CD14-positive monocyte (primary cell): ENCODE data around the gene EIF4E2. TPM values are rescaled to one million over a fixed set of nuclear protein-coding genes. Genes with fewer than 3 reads are reported as not detected.

ENCODE experiments used
- DNase-seq, 3 donors: peaks; one replicate each; pipeline ENCODE4 v3.0.0-alpha.2; 2011 to 2022
- H2AFZ ChIP-seq: 2 replicates; pipeline ENCODE4 v1.6.0; 2012; ENCODE audit warnings: mild to moderate bottlenecking, low read depth, low read length, inconsistent platforms; ENCODE audit not compliant: insufficient read depth, poor library complexity, severe bottlenecking
- H3K27ac ChIP-seq, 2 donors: 1 replicate in 1 of 2; 2 replicates in 1 of 2; pipeline ENCODE4 v1.5.1; 2012 to 2013; ENCODE audit warnings: low read length in 2 of 2, control low read depth in 1 of 2, inconsistent platforms in 1 of 2, low read depth in 1 of 2, mild to moderate bottlenecking in 1 of 2
- H3K27me3 ChIP-seq, 2 donors: one replicate each; pipeline versions ENCODE4 v1.6.0 to v1.6.1; 2011 to 2013; ENCODE audit warnings: low read length in 2 of 2; ENCODE audit not compliant: control insufficient read depth in 2 of 2, insufficient read depth in 2 of 2
- H3K36me3 ChIP-seq, 2 donors: replicated peaks in 1 of 2; 1 replicate in 1 of 2; 2 replicates in 1 of 2; pipeline versions ENCODE4 v1.5.1 to v1.6.1; 2012 to 2013; ENCODE audit warnings: low read length in 2 of 2, control low read depth in 1 of 2, inconsistent platforms in 1 of 2, mild to moderate bottlenecking in 1 of 2; ENCODE audit not compliant: insufficient read depth in 2 of 2, control insufficient read depth in 1 of 2
- H3K4me1 ChIP-seq, 2 donors: 1 replicate in 1 of 2; 2 replicates in 1 of 2; pipeline versions ENCODE4 v1.5.1 to v1.6.1; 2012 to 2013; ENCODE audit warnings: low read length in 2 of 2, control low read depth in 1 of 2, inconsistent platforms in 1 of 2, mild to moderate bottlenecking in 1 of 2, moderate library complexity in 1 of 2; ENCODE audit not compliant: insufficient read depth in 2 of 2, control insufficient read depth in 1 of 2
- H3K4me2 ChIP-seq: replicated peaks from 2 replicates; pipeline ENCODE3; 2012; ENCODE audit warnings: low read length, moderate library complexity, mild to moderate bottlenecking; ENCODE audit not compliant: poor library complexity, severe bottlenecking; ENCODE audit errors: extremely low read depth
- H3K4me3 ChIP-seq, 3 experiments: fragments of 200-600 bp in 1 of 3; sonication (generic) in 1 of 3; replicated peaks in 1 of 3; 1 replicate in 2 of 3; 2 replicates in 1 of 3; pipeline ENCODE4 v1.5.1; 2011 to 2013; ENCODE audit warnings: low read length in 3 of 3, mild to moderate bottlenecking in 3 of 3, control low read depth in 2 of 3, low read depth in 2 of 3, inconsistent platforms in 1 of 3, moderate library complexity in 1 of 3
- H3K79me2 ChIP-seq: 2 replicates; pipeline ENCODE4 v1.6.0; 2012; ENCODE audit warnings: mild to moderate bottlenecking, control low read depth, inconsistent platforms, low read length, moderate library complexity; ENCODE audit not compliant: insufficient read depth
- H3K9ac ChIP-seq: 2 replicates; pipeline ENCODE4 v1.6.0; 2017; ENCODE audit warnings: low read length, mild to moderate bottlenecking; ENCODE audit not compliant: insufficient read depth, poor library complexity, severe bottlenecking
- H3K9me3 ChIP-seq, 2 donors: replicated peaks in 1 of 2; 1 replicate in 1 of 2; 2 replicates in 1 of 2; pipeline versions ENCODE4 v1.5.1 to v1.6.1; 2012 to 2013; ENCODE audit warnings: low read length in 2 of 2, control low read depth in 1 of 2; ENCODE audit not compliant: control insufficient read depth in 1 of 2, insufficient read depth in 1 of 2
- H4K20me1 ChIP-seq: 2 replicates; pipeline ENCODE4 v1.6.0; 2012; ENCODE audit warnings: mild to moderate bottlenecking, low read length, control low read depth, moderate library complexity; ENCODE audit not compliant: insufficient read depth
- H3K27ac Mint-ChIP-seq, 7 donors: one replicate each; pipeline ENCODE4 v1.8.0; 2020; ENCODE audit warnings: mild to moderate bottlenecking in 7 of 7, mixed read lengths in 7 of 7, moderate library complexity in 6 of 7, inconsistent platforms in 2 of 7
- H3K27me3 Mint-ChIP-seq, 3 donors: one replicate each; pipeline ENCODE4 v1.8.0; 2021 to 2022; ENCODE audit warnings: low read depth in 3 of 3, mild to moderate bottlenecking in 3 of 3, mixed read lengths in 3 of 3, moderate library complexity in 3 of 3, inconsistent platforms in 1 of 3
- H3K36me3 Mint-ChIP-seq, 2 donors: one replicate each; pipeline ENCODE4 v1.8.0; 2020; ENCODE audit warnings: mixed read lengths in 2 of 2, inconsistent platforms in 1 of 2, mild to moderate bottlenecking in 1 of 2
- H3K4me1 Mint-ChIP-seq: one replicate; pipeline ENCODE4 v1.8.0; 2020; ENCODE audit warnings: mild to moderate bottlenecking, mixed read lengths
- H3K4me3 Mint-ChIP-seq, 2 donors: one replicate each; pipeline ENCODE4 v1.8.0; 2020; ENCODE audit warnings: mild to moderate bottlenecking in 2 of 2, mixed read lengths in 2 of 2, moderate library complexity in 1 of 2
- H3K9me3 Mint-ChIP-seq, 7 donors: one replicate each; pipeline ENCODE4 v1.8.0; 2020 to 2022; ENCODE audit warnings: mixed read lengths in 7 of 7, mild to moderate bottlenecking in 6 of 7, moderate library complexity in 6 of 7, inconsistent platforms in 2 of 7
- CTCF ChIP-seq: fragments of 200-600 bp; IDR thresholded peaks from one replicate; pipeline ENCODE4 v1.8.0; 2022; ENCODE audit warnings: antibody characterized with exemption, mild to moderate bottlenecking
- WGBS: methylation state at CpG from one replicate; pipeline ENCODE4 v1.1.5; 2013; ENCODE audit warnings: missing lambda C conversion rate; ENCODE audit not compliant: insufficient coverage; 5-methylcytosine and 5-hydroxymethylcytosine counted together
- intact Hi-C, 2 donors: fragments of 100-400 bp; cut with micrococcal nuclease; formaldehyde crosslinking; loops; one replicate each; pipeline versions ENCODE4 v1.15.0 to v1.15.1; 2023
- polyA plus RNA-seq, 3 donors: library from polyadenylated mRNA; depleted of rRNA in 1 of 3; unstranded in 2 of 3; stranded (reverse) in 1 of 3; fragments of 300-500 nt in 2 of 3; fragments of >200 nt in 1 of 3; fragmentation: Illumina TruSeq in 2 of 3; gene quantifications; 1 replicate in 2 of 3; 2 replicates in 1 of 3; pipeline ENCODE4 v1.2.3, GENCODE V29; 2012 to 2021

The EIF4E2 gene
- polyA plus RNA-seq, 3 donors, result 67.2 to 213 (median 188) TPM

DNA sequence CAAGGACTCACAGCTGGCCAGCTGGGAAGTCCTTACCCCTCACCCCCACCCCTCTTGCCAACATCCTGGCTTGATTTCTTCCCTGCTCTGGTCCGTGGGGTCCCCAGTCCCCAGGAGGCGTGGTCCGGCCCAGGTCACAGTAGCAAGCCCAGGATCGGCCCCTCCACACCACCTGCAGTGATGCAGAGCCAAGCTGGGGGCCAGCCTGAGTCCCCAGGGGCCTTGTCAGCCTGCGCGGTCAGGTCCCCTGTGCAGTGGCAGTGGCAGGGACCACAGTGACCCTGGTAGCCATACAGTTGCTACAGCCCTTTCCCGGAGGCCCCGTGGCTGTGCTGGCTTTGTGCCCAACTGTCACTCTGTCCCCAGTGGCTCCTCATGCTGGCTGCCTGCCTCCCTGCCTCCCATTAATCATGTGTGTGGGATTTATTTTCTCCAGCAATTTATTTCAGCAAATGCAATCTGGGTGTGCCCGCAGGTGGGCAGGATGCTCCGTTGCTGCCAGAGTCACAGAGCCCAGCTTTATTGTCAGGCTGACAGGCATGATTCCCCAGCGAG lies 39.1 kb upstream of the EIF4E2 start:
- H3K4me1 Mint-ChIP-seq, result no peaks in the 10 kb centered on the region
- Histone ChIP-seq H3K27me3 (no peaks in the 10 kb centered on the region), H3K9ac (no peak overlapping the region), H3K4me3 (no peak overlapping the region), H3K27ac (no peak overlapping the region), H3K4me2 (no peak overlapping the region), H3K79me2 (no peaks in the 10 kb centered on the region), H3K9me3 (no peaks in the 10 kb centered on the region), H3K36me3 (no peaks in the 10 kb centered on the region), H4K20me1 (no peaks in the 10 kb centered on the region), H2AFZ (no peak overlapping the region), H3K4me1 (no peaks in the 10 kb centered on the region)
- intact Hi-C loops, result no loop called here
- no peak for DNase-seq
- TF ChIP-seq CTCF, result no peak
- 83% methylated on average over 10 of the region's 11 CpGs for WGBS
- peaks cover 7 to 20% (median 17%) of the 10 kb centered on the region in 3 donors for H3K27me3 Mint-ChIP-seq
- no peaks in the 10 kb centered on the region for H3K36me3 Mint-ChIP-seq
- H3K27ac Mint-ChIP-seq, result no peak overlapping the region
- H3K9me3 Mint-ChIP-seq, result peaks cover 0 to 4% (median 0%) of the 10 kb centered on the region in 7 donors
- H3K4me3 Mint-ChIP-seq, result no peak overlapping the region

GRCh38 chr2:232512602-232513001 lies 37.9 kb upstream of the EIF4E2 start:
- WGBS, result 93% methylated on average over 3 of the region's 10 CpGs
- Mint-ChIP-seq H3K9me3 (peaks cover 0 to 4% (median 0%) of the 10 kb centered on the region in 7 donors), H3K27me3 (peaks cover 7 to 16% (median 13%) of the 10 kb centered on the region in 3 donors), H3K4me1 (no peaks in the 10 kb centered on the region), H3K27ac (peak overlapping the region in 1 of 7 donors; percentile 50), H3K36me3 (no peaks in the 10 kb centered on the region), H3K4me3 (no peak overlapping the region)
- Histone ChIP-seq H3K27me3 (no peaks in the 10 kb centered on the region), H3K79me2 (no peaks in the 10 kb centered on the region), H3K9ac (no peak overlapping the region), H2AFZ (no peak overlapping the region), H3K27ac (no peak overlapping the region), H3K4me3 (no peak overlapping the region), H4K20me1 (no peaks in the 10 kb centered on the region), H3K9me3 (no peaks in the 10 kb centered on the region), H3K36me3 (no peaks in the 10 kb centered on the region), H3K4me2 (no peak overlapping the region), H3K4me1 (no peaks in the 10 kb centered on the region)
- TF ChIP-seq CTCF, result no peak
- intact Hi-C loops, result no loop called here
- DNase-seq, result no peak
